Measurements from ENCODE around the gene PPP2R2D.
A peak's percentile ranks its signal among the peaks of the same experiment; 100 is the strongest.

The PPP2R2D gene

GRCh38 chr10:131900350-131901152 is at the start of gene PPP2R2D:
Gene PPP2R2D (plus strand): TSS chr10:131901008. CDS start chr10:131901149, 141 bp downstream.
- Histone ChIP-seq H3K27ac (peak within 1 kb of the TSS; percentile 90), H3K4me1 (peaks cover 82% of the 10 kb centered on the region), H3K9me3 (no peaks in the 10 kb centered on the region), H3K36me3 (peaks cover 13% of the 10 kb centered on the region), H3K9ac (peak within 1 kb of the TSS; percentile 94), H3K27me3 (no peaks in the 10 kb centered on the region), H4K20me1 (peaks cover 42% of the 10 kb centered on the region), H3K4me2 (peak within 1 kb of the TSS; percentile 93), H3K4me3 (peak within 1 kb of the TSS; percentile 90)
- no peak for TF ChIP-seq Cebpa-rat (IDR thresholded peaks at IDR 0.05)

DNA sequence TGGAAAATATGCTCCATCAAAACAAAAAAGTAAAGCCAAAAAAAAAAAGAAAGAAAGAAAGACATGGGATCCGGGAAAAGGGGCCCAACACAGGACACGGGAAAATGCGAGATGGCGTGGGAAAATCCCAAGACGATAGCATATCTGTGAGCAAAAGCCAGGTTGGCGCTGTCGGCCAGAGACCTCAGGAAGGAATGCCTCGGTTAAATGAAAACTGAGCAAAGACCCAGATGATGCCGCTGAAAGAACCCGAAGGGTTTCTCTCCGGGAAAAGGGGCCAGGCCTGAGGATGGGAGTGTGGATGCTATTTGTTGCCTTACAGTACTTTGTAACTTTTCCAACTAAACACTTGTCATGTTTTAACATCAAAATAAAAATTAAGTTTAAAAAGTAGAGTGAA is 49.5 kb upstream of the PPP2R2D start:
- no peak overlapping the region for H3K4me2 ChIP-seq
- no peaks in the 10 kb centered on the region for H3K36me3 ChIP-seq
- H4K20me1 ChIP-seq = no peaks in the 10 kb centered on the region

DNA sequence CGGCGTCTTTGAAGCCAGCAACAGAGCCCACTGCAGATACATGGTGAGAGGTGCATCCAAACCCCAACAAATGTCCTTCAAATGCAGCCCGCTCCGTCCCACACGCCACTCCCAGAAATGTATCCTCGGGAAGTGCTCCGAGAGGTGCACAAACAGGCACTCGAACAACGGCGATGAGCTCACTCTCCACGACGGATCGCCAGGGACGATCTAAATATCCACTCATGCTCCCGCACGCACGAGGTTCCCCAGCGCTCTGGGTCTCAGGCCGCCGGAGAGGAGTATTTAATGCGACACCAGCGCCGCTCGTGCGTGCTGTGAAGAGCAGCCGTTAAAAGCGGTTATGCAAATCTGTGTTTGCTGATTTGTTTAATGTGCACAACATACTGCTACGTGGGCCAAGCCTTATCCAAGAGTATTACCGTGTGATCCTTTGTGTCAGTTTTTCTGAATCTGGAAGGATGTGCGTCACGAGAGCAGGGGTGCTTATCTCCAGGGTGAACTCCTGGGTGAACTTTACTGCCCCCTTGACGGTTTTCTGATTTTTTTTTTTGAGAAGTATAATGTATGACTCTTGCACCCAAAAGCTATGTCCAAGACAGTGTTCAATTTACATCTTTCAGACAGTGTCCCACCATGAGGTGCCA is 48.5 kb upstream of the PPP2R2D start:
- no peaks in the 10 kb centered on the region for H3K9me3 ChIP-seq
- no peak overlapping the region for H3K4me2 ChIP-seq
- H3K9ac ChIP-seq = no peak overlapping the region
- H3K36me3 ChIP-seq = no peaks in the 10 kb centered on the region
- peaks cover 23% of the 10 kb centered on the region for H3K4me1 ChIP-seq
- H4K20me1 ChIP-seq = no peaks in the 10 kb centered on the region
- TF ChIP-seq Cebpa-rat (IDR thresholded peaks at IDR 0.05) = no peak
- no peaks in the 10 kb centered on the region for H3K27me3 ChIP-seq
- no peak overlapping the region for H3K27ac ChIP-seq
- no peak overlapping the region for H3K4me3 ChIP-seq

More for the DNA sequence above, 49.5 kb upstream of the PPP2R2D start:
- no peaks in the 10 kb centered on the region for H3K27me3 ChIP-seq
- H3K9ac ChIP-seq = no peak overlapping the region
- no peaks in the 10 kb centered on the region for H3K9me3 ChIP-seq
- no peak for TF ChIP-seq Cebpa-rat (IDR thresholded peaks at IDR 0.05)
- H3K27ac ChIP-seq = no peak overlapping the region
- H3K4me1 ChIP-seq = peaks cover 19% of the 10 kb centered on the region
- H3K4me3 ChIP-seq = no peak overlapping the region

DNA sequence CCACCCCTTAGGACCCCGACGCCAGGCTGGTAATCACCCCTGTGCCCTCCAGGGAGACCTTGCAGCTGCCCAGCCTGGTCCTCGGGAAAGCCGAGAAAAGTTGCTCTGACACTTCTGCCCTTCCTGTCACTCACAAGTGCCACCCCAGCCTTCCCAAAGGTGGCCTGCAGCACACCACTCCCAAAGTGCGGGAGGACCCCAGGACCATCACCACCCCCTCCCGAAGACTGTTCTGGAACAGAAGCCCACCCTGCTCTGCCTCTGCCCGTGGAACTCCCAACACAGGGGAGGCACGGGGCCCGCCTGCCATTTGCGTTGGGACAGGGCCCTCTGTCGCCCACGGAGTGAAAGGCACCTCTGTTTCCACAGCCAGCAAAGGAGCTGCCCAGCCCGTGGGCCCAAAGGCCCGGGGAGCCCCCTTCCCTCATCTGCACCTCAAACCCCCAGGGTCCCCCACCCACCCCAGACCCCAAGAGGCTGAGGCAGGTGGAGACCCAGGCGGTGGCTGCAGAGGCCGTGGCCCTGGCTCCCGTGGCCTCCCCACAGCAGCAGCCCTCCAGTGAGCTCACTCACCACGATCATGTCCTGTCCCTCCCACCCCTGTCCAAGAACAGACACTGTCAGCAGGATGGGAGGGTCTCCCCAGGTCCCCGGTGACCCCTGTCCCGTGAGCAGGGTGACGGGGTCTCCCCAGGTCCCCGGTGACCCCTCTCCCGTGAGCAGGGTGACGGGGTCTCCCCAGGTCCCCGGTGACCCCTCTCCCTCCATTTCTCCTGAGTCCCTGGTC is 47.8 kb upstream of the PPP2R2D start:
- H3K27ac ChIP-seq = no peak overlapping the region
- H3K27me3 ChIP-seq = no peaks in the 10 kb centered on the region
- no peak overlapping the region for H3K4me2 ChIP-seq
- no peaks in the 10 kb centered on the region for H3K36me3 ChIP-seq
- no peak overlapping the region for H3K9ac ChIP-seq
- H3K4me3 ChIP-seq = no peak overlapping the region
- peaks cover 30% of the 10 kb centered on the region for H3K4me1 ChIP-seq
- no peaks in the 10 kb centered on the region for H4K20me1 ChIP-seq
- TF ChIP-seq Cebpa-rat (IDR thresholded peaks at IDR 0.05) = no peak
- H3K9me3 ChIP-seq = no peaks in the 10 kb centered on the region

DNA sequence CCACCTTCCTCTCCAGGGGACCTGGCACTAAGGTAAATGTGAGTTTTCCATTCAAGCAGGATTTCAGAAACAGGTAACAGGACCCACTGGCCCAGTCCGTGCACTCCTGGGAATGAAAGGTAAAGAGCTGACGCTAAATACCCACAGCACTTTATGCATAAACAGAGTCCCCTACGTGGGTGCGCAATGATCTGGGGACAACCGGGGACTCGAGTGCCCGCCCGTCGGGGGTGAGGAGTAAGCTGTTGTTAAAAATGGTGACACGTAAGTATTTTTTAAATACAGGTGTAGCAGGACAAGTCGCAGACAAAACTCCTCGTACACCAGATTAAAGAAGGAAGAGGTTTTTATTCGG is 47.2 kb upstream of the PPP2R2D start:
- Histone ChIP-seq H3K27ac (no peak overlapping the region), H3K4me2 (no peak overlapping the region), H3K9me3 (no peaks in the 10 kb centered on the region), H3K4me1 (peaks cover 33% of the 10 kb centered on the region), H3K36me3 (no peaks in the 10 kb centered on the region), H4K20me1 (no peaks in the 10 kb centered on the region), H3K9ac (no peak overlapping the region), H3K4me3 (no peak overlapping the region), H3K27me3 (no peaks in the 10 kb centered on the region)
- TF ChIP-seq Cebpa-rat (IDR thresholded peaks at IDR 0.05) = no peak

DNA sequence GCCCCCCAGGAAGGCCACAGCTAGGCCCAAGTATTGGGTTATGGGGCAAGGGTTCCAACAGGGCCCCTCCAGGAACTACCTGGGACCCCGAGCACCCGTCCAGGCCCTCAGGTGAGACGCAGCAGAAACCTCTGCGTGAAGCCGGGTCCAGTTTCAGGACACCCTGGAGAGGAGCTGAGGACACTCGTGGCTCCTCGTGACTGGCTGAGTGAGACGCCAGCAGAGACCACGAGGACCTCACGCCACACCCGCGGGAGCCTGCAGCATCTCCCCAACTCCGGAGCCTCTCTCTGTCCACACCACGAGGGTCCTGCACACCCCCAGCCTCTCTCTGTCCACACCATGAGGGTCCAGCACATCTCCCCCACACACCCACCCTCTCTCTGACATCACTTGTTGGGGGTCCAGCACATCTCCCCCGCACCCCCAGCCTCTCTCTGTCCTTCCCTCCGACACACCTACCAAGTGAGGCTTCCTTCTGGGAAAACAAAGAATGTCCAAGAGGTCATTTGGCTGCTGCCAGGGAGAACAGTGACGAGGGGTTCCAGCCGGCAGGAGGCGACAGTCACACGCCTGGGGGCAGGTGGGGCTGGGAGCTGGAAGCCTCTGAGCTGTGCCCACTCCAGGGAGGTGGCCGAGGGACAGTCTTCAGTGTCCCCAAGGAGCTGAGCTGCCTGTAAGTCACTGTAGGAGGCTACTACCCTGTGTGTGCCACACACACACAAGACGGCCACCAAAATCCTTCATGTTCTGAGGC is 46.1 kb upstream of the PPP2R2D start:
- Histone ChIP-seq H3K36me3 (no peaks in the 10 kb centered on the region), H3K4me1 (peaks cover 35% of the 10 kb centered on the region), H4K20me1 (no peaks in the 10 kb centered on the region), H3K27ac (no peak overlapping the region), H3K27me3 (no peaks in the 10 kb centered on the region), H3K9ac (no peak overlapping the region), H3K4me3 (no peak overlapping the region), H3K4me2 (no peak overlapping the region), H3K9me3 (no peaks in the 10 kb centered on the region)
- TF ChIP-seq Cebpa-rat (IDR thresholded peaks at IDR 0.05) = no peak

- Histone ChIP-seq H3K27ac (no peak overlapping the region), H3K27me3 (no peaks in the 10 kb centered on the region), H3K36me3 (no peaks in the 10 kb centered on the region), H3K4me2 (peak overlapping the region; percentile 85), H4K20me1 (no peaks in the 10 kb centered on the region), H3K9me3 (no peaks in the 10 kb centered on the region), H3K4me1 (peaks cover 35% of the 10 kb centered on the region), H3K4me3 (no peak overlapping the region), H3K9ac (no peak overlapping the region)
- TF ChIP-seq Cebpa-rat (IDR thresholded peaks at IDR 0.05) = no peak
Measured at GRCh38 chr10:131855461-131856401, 45.1 kb upstream of the PPP2R2D start.

GRCh38 chr10:131856441-131857094 is 44.2 kb upstream of the PPP2R2D start:
- Histone ChIP-seq H3K27me3 (no peaks in the 10 kb centered on the region), H3K4me2 (peak overlapping the region; percentile 85), H3K27ac (no peak overlapping the region), H3K4me3 (no peak overlapping the region), H3K36me3 (no peaks in the 10 kb centered on the region), H3K9me3 (no peaks in the 10 kb centered on the region), H3K9ac (no peak overlapping the region), H3K4me1 (peaks cover 35% of the 10 kb centered on the region), H4K20me1 (no peaks in the 10 kb centered on the region)
- TF ChIP-seq Cebpa-rat (IDR thresholded peaks at IDR 0.05) = no peak

Data from BLaER1 (cell line).